Measurements from ENCODE around the gene PER1.

The PER1 gene

GRCh38 chr17:8164815-8165131 is 12.6 kb upstream of the PER1 start:
- no peak for DNase-seq

DNA sequence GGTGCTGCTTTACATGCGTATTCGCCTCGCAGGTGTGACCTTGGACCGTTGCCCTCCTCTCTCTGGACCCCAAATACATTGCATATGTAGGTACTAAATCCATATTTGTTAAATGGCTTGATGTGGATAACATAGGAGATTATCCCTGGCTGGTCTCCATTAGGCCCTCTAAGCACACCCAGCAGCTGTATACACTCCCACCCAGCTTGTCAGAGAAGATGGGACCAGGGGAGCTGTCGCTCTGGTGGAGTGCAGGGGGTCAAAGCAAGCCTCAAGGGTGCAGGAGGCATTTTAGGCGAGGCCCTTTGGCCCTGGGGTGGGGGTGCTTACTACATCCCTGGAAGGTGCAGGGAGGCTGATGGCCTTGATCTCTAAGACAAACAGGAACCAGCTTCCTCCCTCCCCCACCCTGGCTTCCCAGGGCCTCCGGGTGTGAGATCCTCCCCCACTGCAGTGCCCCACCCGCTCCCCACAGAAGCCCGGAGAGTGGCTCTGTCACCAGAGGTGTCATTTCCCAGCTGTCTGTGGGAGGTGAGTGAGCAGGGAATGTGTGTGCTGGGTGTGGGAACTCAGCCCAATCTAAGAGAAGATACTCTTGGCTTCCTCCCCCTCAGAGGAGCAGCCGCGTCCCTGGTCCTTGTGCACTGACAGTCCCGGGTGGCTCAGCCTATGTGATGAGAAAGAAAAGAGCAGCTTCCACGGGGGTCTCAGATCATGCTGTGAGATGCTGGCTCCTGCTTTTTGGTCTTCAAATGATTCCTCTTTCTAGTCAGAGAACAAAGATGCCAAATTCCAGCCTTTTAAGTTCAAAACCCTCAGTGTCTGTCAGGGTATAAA is 12.0 kb upstream of the PER1 start:
- DNase-seq: no peak

- no peak for DNase-seq
Measured at GRCh38 chr17:8162997-8163977, 11.1 kb upstream of the PER1 start.

DNA sequence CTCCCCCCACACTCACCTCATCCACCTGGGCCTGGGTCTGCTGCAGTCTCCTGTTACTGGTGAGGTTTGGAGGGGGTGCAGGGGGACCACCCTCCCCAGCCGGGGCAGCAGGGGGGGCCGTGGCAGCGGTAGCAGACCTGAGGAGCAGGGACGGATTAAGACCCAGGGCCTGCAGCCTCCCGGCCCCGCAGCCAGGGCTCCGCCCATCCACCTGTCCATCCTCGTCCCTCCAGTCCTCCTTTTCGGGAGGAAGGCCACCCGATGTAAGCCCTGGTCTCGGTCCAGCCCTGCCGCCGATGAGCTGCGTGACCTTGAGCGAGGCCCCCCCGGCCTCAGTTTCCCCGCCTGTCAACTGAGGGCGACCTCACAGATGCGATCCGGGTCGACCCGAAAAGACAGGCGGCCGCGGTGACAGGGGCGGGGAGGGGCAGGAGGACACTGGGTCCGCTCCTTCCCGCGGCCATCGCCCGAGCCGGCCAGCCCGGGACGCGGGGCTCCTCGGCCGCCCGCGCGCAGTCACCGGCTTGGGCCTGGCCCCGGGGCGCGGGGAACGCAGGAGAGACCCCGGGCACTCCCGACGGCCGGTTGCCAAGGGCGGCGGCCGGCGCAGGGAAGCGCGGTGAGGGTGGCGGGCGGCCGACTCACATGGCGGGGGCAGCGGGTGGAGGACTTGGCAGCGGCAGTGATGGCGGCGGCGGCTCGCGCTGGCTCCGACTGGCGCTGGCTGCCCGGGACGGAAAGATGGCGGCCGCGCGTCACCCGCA is 10.2 kb upstream of the PER1 start, which contains the start of gene VAMP2:
Gene VAMP2 (minus strand): TSS at position 716 of the 764 bp plus-strand sequence. CDS start 69 bp downstream, at position 647.
- DNase-seq: peak; percentile 60

- no peak for DNase-seq
Measured at GRCh38 chr17:8161289-8162232, 9.4 kb upstream of the PER1 start.

GRCh38 chr17:8160741-8161221 is 8.6 kb upstream of the PER1 start:
- DNase-seq: no peak

DNA sequence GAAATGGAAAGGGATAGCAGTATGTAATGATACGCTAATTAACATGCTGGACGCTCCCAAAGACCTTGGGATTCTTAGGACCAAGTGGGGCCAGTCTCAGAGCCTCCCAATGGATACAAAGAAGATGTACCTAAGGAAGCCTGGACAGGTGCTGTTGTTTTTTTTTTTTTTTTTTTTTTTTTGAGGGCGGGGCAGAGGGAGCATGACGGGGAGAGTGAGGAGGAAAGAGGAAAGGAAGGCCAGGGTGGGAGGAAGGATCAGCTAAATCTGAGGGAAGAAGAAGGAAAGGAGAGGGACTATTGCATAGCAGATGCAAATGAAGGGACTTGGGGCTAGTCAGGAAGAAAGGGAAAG is 8.0 kb upstream of the PER1 start:
- DNase-seq: no peak

DNA sequence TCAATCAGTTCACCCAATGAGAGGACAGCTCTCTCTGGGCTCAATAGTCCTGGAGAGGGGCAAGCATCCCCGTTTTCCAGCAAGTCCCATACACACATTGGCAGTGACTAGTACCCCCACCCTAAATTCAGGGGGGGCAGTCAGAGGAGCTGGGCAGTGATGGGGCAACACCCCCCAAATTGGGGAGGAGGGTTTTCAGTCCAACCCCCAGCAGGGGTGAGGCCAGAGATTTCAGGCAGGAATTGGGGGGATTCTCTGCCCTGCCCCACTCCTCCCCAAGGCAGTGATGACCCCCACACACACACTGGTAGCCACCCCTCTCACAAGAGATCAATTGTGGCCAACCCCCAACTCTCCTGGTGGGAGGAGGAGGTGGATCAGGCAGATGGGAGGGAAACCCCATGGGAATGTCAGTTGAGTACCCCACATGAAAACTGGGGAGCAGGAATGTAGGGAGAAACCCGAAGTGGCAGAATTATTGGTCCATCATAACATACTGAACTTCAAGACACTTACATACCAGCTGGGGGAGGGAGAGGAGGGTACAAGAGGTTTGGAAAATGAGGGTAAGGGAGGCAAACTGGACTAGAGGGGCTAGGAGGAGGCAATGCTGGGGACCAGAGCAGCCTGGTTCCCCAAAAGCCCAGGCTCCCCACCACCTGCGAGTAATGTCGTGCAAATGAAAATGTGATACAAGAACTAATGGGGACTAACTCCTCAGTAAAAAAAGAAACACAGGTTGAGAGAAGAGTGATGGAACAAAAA is 7.4 kb upstream of the PER1 start:
- no peak for DNase-seq

- no peak for DNase-seq
Measured at GRCh38 chr17:8159032-8159400, 6.8 kb upstream of the PER1 start.

DNA sequence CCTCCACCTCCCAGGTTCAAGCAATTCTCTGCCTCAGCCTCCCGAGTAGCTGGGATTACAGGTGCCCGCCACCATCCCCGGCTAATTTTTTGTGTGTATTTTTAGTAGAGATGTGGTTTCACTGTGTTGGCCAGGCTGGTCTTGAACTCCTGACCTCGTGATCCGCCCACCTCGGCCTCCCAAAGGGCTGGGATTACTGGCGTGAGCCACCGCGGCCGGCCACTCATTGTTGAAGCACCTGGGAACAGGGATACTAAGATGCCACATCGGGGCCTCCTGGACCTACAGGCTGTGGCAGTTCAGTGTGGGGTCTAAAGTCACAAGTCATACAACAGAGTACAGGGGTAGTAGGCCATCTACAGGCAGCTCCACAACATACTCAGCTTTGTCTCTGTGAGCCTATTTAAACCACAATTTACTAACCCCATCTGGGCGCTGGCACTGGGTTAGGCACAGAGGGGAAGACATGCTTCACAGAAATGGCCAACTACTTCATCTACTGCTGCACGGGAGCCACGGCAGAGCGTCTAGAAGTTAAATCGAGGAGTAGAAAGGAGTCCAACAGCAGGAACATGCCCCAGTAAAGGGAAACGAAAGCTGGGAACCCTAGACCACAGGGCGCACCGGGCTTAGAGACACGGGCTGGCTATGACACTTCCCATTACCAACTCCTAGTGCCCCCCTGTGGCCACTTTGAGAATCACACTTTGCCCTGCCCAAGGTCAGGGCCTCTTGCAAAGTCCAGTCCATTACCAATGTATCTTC is 6.2 kb upstream of the PER1 start:
- peak; percentile 70 for DNase-seq

- DNase-seq: peak; percentile 100
Measured at GRCh38 chr17:8156246-8156992, 4.2 kb upstream of the PER1 start.

DNA sequence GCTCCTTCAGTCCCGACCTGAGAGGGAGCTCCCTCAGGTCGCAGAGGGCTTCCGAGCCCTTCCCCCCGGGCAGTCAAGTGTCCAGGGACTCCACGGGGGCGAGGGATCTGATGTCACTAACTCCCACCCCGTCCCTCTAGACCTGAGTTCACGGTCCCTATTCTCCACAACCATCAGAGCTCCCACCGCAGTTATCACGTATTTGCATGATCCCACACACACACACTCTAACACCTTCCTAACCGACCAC is 3.7 kb upstream of the PER1 start:
- no peak for DNase-seq

DNA sequence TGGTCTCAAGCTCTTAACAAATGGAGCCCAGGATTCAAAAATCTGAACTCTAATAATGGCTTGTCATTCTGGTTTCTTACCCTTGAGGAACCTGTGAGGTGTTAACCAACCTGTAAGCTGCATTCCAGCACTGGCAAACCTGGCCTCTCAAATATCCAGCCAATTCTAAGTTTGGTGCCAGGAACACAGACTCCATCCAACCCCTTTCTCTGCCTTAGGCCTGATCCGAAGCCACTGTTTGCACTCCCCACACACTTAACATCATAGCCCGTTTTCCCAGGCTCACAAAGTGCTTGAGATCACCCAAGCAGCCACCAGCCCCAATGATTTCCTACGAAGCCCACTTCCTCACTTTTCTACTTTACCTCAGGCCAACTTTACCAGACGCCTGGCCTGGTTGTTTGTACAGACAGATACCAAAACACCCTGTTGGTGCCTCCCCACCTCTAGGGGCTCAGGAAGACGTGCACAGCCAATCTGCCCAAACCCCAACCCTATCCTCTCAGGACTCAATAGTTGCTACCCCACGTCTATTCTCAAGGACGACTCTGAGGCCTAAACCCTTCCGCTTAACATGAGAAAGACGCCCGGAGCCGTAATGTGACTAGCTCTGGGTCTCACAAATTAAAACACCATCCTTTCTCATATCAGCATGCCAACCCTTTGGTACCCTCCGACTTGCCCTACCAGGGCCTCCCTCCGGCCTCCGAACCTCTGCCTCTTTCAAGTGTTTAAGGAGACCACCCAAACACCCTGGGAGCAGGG is 3.2 kb upstream of the PER1 start:
- DNase-seq: no peak

DNA sequence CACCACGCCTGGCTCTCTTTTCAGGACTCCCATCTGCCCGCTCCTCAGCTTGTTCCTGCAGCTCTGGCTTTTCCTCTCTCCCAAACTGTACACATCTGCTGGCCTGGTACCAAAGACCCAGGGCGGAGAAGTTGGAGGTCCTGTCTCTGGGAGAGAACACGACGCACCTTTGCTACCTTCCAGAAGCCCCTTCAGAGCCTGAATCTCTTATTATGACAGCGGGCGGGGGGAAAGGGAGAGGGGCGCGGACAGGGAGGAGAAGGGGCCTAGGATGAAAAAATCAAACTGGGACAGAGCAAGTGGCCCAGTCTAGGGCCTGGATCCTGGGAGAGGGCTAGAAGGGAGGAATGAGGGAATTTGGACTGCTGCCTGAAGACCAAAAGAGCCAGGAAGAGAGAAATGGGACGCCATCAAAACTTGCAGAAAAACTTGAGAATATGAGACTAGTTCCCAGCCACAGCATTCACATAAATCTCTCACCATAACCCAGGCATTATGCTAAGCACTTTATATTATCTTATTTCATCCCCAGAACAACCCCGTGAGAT is 2.5 kb upstream of the PER1 start:
- DNase-seq: no peak

GRCh38 chr17:8153957-8154607 is 1.9 kb upstream of the PER1 start:
- DNase-seq: peak; percentile 94

- peak; percentile 74 for DNase-seq
Measured at GRCh38 chr17:8153525-8153956, 1.3 kb upstream of the PER1 start.

- no peak for DNase-seq
Measured at GRCh38 chr17:8153031-8153451, 837 bp upstream of the PER1 start.

GRCh38 chr17:8151641-8152111 is 528 bp downstream of the PER1 start:
- peak; percentile 39 for DNase-seq

All from amniotic stem cell (primary cell).